GM12892 (cell line): Measurements from ENCODE around the gene BCDIN3D.

Experiments used
- POLR2A ChIP-seq: IDR thresholded peaks from 2 replicates; pipeline ENCODE4 v1.6.1; 2011; ENCODE audit warnings: low read depth, low read length, control low read depth
- POLR2AphosphoS5 ChIP-seq: IDR thresholded peaks from 2 replicates; pipeline ENCODE4 v1.6.1; 2011; ENCODE audit warnings: low read depth, low read length, control low read depth

DNA sequence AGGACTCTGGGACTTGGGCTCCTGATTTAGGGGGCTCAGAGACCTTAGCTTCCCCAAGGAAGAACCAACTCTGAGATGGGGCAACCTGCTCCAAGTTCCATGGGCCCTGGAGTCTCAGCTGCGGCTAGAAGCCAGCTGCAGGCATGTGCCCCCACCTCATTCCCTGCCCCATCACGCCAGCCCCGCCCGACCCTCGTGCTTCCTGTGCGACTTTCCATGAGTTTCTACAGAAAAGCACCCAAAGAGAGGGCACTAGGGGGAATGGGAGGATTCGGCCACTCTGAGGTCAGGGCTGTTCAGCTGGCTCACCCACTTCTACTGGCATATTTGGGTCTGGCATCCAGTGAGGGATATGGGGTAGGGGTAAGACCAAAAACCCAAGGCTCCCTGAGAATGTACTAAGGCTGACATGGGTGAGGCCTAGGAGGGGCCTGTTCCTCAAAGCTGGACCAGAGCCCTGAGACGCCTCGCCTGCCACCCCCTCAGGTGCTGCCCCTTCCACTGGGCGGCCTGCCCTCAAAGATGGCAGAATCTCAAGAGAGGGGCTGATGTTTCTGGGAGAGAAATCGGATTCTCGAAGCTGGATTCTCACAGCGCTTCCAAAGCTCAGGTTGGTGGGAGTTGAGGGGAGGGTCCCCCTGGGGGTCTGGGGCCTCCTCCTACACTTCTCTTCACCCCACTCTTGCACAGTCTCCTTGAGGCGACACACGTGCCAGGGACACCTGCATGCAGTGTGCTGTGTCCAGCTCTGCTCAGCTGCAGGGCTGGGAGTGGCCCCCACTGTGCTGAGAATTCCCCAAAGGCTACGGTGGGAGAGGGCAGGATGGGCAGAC is 38.7 kb upstream of the BCDIN3D start:
- no peak for TF ChIP-seq POLR2AphosphoS5
- no peak for TF ChIP-seq POLR2A
